Stimulated activated CD8-positive, alpha-beta memory T cell treated with anti-CD3 and anti-CD28 coated beads, Interleukin-2, amount 100 ng/mL, for 48 hours (primary cell): Measurements from ENCODE around the gene SLC35C1.

Experiments
- DNase-seq, 2 donors: peaks; one replicate each; pipeline ENCODE4 v3.0.0-alpha.2; 2020; ENCODE audit warnings: low read depth in 2 of 2

SLC35C1 gene

DNA sequence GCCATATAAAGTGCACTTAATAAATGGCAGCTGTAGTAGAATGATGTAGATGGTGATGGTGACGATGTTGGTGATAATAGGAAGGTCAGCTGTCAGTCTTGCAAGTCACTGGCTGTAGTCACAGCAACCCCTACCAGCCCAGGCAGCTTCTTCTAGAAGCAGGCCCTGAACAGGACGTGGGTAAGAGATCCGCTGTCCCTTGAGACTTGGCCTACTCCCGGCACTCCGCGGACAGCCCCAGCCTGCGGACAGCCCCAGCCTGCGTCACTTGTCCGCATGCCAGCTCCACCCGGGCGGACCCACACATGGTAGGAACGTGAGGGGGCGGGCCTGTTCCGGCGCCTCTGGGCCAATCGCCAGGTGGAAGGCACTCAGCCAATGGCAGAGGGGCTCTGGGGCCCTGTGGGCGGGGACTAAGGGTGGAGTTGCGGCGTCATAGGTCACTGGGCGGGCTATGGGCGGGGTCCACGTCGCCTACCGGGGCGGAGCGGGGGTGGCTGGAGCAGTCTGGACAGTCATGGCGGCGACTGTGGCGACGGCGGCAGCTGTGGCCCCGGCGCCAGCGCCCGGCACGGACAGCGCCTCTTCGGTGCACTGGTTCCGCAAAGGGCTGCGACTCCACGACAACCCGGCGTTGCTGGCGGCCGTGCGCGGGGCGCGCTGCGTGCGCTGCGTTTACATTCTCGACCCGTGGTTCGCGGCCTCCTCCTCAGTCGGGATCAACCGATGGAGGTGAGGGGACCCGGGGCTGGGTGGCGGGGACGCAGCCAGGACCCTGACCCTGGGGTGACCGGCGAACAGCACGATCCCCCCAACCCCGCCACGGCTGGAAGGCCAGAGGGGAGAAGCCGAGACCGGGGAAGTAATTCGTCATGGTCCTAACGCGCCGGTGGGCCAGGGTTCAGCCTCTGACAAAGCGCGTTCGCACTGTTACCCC is 42.3 kb downstream of the SLC35C1 start, which contains the start of gene CRY2:
Gene CRY2 (plus strand): TSS at position 502 of the 937 bp plus-strand sequence. CDS start 16 bp downstream, at position 518.
- peak; percentile 98 to 100 for DNase-seq

DNA sequence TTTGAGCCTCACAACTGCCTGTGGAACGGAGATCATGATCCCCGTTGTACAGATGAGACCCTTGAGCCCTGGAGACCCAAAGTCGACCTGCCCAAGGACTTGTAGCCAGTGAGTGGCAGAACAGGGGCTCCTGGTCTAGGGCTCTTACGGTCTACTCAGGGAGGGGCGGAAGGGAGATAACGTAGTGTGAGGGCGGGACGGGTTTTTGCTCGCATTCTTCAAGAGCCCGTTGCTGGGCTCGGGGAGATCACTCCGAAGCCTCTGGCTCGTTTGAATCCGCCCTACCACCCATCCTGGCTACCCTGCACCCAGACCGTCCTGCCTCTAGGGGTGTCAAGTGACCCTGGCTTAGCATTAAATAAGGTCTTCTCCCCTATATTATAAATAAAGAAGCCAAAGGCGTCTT is 43.0 kb downstream of the SLC35C1 start:
- peak; percentile 9 to 18 for DNase-seq

DNA sequence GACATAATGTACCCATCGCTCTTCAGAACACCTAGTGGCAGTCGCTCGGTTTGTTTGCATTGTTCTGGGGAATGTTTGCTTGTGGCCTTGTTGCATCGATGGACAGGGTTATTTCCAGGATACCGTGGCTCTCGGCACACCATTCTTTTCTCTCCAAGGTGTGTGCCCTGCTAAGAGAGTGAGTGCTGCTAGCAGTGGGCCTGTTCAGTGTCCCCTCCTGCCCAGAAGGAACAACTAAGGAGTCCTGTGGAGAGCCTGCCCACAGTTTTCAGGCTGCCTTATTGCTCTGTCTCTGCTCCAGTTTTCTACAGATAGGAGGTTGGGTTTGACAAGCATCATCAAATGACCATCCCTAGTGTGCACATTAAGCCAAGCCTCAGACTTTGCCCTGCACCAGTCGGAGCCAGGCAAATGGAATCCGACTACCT is 43.7 kb downstream of the SLC35C1 start:
- no peak for DNase-seq

DNA sequence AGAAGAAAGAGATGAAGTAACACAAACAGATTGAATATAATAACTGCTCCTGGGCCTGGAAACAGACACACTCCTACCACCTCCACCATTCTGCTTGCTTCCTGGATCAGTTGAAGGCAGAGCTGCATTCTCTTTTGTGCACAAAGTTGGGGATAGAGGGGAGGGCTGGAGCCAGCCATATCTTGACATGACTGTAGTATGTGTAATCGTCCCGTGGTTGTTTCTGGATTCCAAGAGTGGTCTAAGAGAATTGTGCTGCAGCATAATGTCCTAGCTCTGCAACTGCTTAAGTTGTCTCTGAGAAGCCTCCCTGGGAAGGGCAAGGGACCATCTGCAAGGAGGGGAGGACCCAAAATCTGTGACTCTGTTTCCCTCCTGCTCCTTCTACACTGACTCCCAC is 45.5 kb downstream of the SLC35C1 start:
- DNase-seq: no peak

DNA sequence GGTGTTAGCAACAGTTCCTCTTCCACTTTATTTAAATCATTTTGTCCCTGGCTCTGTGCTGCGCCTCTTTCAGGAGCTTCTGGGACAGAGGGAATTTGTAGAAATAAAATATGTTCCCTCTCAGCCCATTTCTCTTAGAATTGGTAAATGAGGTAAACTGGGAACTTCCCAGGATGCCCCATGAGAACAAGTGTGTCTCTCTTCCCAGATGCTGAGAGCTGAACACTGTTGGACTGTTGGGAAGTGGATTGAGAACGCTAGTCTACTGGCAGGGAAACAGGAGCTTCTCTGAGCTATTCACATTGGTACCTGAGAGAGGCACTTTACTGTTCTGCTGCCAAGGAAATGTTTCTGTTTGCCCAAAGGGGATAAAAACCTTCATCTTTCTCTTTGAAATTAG is 46.3 kb downstream of the SLC35C1 start:
- DNase-seq: no peak

DNA sequence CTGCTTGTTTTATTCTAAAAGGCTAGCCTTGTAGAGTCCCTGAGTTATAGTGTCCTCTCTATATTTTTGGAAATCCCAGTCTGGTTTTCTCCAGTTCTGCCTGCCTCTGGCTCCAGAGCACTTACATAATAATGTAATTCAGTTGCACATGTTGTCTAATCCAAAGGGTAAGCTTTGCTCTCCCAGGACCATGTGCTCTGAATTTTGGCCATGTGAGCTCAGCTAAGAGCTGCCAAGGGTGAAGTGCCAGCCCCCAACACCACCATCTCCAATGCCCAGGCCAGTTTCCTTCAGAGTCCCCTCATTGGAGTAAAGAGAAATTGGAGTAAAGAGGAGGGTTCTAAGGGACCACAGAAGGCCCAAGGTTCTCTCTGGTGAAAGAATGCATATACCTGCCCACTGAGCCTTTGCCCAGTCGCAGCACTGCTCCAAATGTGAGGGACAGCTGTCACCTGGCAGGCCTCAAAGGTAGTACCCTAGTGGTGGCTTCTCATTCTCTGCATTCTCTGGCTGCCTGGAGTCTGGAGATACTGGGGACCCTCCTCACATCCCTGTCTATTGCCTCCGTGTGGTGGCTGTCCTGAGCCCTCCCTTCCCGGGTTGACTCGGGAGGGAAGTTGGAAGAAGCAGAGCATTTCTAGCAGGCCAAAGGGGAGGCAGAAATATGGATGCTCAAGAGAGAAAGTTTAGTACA is 47.2 kb downstream of the SLC35C1 start:
- no peak for DNase-seq

DNA sequence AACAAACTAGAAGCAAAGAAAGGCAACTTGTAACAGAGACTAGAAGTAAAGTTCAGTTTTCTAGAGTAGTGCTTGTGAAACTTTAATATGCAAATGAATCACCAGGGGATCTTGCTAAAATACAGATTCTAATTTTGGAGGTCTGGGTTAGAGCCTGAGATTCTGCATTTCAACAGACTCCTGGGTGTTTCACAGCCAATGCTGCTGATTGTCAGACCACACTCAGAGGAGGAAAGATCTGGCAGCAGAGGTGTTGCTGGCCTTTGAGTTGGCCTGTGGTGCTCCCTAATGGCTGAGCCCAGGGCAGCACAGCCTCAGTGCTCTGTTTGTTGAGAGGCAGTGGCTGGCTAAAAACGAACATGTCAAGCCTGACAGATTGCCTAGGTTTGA is 47.8 kb downstream of the SLC35C1 start:
- no peak for DNase-seq

DNA sequence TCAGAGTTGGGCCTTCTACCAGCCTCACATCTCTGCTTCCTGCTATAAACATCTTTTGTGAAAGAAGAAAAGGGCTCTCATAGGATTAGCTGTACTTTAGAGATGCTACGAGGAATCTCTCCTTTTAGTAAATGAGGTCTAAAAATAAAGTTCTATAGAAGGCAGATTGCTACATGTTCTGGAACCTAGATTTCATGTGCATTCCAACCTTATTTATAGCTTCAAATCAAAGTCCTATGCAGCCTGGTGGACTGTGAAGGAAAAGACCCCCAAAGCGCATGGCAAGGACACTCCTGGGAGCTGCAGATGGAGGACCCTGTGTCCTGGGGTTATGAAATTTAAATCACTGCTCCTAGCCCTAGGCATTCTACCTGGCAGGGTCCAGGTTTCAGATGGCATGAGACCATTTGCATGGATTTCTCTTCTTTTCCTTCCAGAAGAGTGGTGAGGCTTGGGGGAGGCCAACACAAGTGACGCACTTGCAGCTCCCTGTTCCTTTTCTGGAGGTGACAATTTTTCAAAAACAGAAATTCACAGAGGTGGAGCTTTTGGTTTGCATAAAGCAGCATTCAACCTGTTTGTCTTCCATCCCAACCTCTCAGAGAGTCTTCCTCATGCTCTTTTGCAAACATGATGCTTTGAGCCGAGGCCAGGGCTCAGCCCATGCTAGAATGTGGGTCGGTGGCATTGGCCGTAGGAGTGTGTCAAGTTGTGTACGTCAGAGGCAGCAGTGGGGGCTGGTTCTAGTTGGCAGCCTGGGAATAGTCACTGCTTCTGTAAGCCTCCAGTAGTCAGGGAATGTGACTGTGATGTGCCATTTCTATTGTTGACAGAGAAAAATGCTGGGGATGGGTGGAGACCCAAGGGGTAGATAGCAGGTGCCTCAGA is 48.6 kb downstream of the SLC35C1 start:
- DNase-seq: no peak

DNA sequence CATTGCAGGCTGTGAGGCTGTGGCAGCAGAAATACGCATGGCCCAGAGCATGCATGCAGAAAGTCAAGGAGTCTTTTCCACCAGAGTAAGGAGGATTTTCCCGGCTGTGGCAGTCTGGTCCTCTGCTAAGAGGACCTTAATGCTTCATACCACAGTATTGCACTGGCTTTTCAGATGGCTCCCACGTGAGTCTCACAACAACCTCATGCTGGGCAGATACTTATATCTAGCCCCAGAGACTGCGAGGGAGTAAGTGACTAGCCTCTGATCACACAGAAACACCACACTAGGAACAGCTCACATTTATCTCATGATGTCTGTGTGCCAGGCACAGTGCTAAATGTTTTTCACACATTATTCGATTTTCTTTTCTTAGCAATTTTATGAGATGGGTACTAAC is 50.4 kb downstream of the SLC35C1 start:
- DNase-seq: no peak

DNA sequence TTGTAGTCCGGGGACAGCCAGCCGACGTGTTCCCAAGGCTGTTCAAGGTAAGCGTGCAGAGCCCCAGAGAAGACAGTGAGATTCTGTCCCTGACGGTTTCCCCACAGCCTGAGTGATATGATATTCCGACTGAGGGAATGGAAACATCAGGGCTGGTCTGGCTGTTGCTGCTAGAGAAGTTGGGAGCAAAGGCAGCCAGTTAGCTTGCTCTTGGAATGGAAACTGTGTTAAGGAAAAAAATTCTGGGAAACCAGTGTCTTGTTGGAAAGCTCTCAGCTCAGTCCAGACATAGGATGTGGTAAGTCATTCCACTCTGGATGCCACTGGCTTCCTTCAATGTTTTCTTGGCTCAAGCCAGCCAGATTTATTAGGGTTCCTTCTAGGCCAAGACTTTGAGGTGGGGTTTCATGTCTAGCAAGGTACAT is 51.1 kb downstream of the SLC35C1 start:
- no peak for DNase-seq

DNA sequence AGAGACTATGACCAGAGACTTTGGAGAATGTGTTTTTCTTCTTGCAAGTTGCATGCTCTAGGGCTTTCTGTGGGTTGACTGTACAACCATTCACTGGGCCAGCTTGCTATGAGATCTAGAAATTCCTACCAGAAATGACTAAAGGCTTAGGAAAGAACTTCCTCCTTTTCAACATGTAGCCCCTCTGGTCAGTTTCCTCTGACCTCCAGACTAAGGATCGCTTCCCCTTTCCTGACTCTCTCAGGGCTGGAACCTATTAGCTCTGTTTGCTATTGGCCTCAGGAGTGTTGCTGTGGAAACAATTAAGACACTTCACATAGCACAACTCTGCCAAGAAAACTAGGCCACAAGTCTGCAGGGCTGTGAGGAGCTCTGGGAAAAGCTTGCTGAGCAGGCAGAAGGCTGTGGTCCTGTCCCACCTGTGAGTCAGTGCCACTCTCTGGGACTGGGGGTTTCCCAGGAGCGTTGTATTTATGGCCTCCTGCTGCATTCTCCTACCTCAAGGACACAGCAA is 53.1 kb downstream of the SLC35C1 start:
- no peak for DNase-seq

DNA sequence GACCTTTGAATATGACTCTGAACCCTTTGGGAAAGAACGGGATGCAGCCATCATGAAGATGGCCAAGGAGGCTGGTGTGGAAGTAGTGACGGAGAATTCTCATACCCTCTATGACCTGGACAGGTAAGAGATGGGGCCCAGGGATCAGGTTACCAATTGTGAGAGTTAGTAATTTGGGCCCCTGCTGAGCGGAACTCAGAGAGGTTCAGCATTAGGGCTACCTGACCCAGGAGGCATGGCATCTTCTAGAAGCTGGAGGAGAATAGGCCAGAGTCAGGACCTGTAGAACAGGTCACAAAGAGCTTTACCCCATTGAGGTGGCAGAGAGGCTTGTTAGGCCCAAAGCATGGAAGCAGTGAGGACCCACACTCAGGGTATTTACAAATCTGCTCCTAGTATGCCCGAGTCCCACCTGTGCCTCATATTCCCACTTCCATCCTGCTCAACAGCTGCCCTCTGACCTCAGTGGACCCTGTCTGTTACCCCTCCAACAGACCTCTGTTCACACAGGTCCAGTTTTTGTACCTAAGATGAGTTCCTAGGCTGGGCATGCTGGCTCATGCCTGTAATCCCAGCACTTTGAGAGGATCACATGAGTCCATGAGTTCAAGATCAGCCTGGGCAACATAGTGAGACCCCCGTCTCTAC is 53.9 kb downstream of the SLC35C1 start:
- DNase-seq: no peak

DNA sequence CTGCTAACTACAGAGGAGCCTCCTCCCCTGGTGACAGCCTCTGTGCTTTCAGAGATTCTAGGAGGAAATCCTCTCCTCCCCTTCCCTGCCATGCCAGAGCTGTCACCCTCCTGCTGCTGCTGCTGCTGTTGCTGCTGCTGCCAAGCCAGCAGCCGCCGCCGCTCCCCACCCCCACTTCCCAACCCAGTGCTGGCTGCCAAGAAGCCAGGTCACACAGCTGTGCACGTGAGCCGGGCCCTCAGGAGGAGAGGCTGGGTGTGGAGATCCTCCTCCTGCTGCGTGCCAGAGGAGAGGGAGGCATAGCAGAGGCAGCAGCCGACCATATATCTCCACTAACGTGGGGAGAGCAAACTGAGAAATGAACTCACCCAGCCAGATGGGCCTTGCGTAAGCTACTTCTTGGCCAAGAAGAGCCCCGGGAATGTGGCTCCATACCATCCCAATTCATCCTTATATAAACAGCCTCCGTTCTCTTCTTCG is 54.8 kb downstream of the SLC35C1 start:
- DNase-seq: no peak

DNA sequence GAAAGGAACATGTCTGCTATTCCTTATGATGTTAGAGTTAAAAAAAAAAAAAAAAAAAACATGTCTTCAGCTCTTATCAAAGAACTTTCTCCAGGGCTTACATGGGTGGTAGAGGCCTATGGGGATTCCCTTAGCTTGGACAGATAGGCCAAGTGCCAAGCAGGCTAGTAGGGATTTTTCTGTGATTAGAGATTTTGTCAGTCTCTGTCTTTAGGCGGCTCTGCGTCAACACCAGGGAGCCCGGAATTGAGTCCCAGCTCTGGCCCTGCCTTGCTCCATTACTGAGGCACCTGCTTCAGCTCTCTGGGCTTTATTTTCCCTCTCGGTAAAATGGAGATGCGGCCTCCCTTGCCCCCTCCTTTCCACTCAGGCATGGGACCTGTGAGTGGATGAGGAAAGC is 55.4 kb downstream of the SLC35C1 start:
- no peak for DNase-seq

DNA sequence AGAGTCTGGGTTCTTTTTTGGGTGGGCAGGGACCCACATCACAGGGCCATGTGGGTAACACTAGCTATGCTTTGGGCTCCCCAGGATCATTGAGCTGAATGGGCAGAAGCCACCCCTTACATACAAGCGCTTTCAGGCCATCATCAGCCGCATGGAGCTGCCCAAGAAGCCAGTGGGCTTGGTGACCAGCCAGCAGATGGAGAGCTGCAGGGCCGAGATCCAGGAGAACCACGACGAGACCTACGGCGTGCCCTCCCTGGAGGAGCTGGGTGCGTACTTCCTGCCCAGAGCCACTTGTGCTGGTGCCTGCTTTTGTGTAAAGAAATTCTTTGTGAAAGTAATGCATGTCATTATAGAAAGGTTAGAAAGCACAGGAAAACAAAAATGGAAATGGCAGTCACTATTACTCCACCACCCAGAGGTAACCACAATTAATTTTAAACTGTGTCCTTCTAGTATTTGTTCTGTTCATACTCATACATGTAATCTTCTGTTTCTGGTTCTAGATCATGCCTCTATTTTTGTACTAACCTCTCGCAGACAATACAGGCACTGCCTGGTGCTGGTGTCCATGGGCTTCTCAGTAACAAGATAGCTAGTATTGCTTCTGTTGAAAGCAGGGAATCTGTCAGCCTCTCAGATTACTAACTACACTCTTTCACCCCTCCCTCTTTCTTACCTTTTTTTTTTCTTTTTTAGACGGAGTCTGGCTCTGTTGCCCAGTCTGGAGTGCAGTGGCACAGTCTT is 56.0 kb downstream of the SLC35C1 start:
- no peak for DNase-seq
